SK-N-SH (cell line): ENCODE results near the gene LEPR. TPM values are rescaled to one million over a fixed set of nuclear protein-coding genes. Genes with fewer than 3 reads are reported as not detected.

Source experiments
- CTCF ChIA-PET: fragments of 300-600, 350-600 bp; formaldehyde crosslinking; extraction: SDS; loops from one replicate; lab custom pipeline; 2021; lab: Yijun Ruan, JAX
- POLR2A ChIA-PET: fragments of 350-600 bp; sonication (Branson Sonifier 250); formaldehyde crosslinking; extraction: SDS; loops from one replicate; lab custom pipeline; 2020; ENCODE audit warnings: antibody characterized with exemption, inconsistent platforms; lab: Yijun Ruan, JAX
- DNase-seq: peaks from one replicate; pipeline ENCODE4 v3.0.0; 2012
- H2AFZ ChIP-seq: fragments of 200-600 bp; sonication (generic); 2 replicates; pipeline ENCODE4 v1.8.1; 2016; ENCODE audit warnings: antibody characterized with exemption, mild to moderate bottlenecking, low read depth
- H3F3A ChIP-seq: fragments of 200-600 bp; sonication (generic); replicated peaks from 2 replicates; pipeline ENCODE3; 2016; ENCODE audit warnings: antibody characterized with exemption, mild to moderate bottlenecking; ENCODE audit not compliant: insufficient read depth
- H3K27ac ChIP-seq, 2 experiments: fragments of 200-500 bp in 1 of 2; fragments of 200-600 bp in 1 of 2; sonication (Bioruptor generic) in 1 of 2; sonication (generic), shearing (Covaris generic) in 1 of 2; 2 replicates each; pipeline versions ENCODE4 v1.5.1 to v1.6.1; 2014 to 2016; ENCODE audit warnings: low read depth in 2 of 2, inconsistent platforms in 1 of 2, low read length in 1 of 2, mild to moderate bottlenecking in 1 of 2, mixed read lengths in 1 of 2
- H3K27me3 ChIP-seq: fragments of 200-600 bp; sonication (generic), shearing (Covaris generic); 2 replicates; pipeline ENCODE4 v1.6.1; 2016; ENCODE audit warnings: mixed run types; ENCODE audit not compliant: insufficient read depth
- H3K36me3 ChIP-seq, 2 experiments: fragments of 200-500 bp in 1 of 2; fragments of 200-600 bp in 1 of 2; sonication (Bioruptor generic) in 1 of 2; sonication (generic) in 1 of 2; replicated peaks in 1 of 2; 2 replicates each; pipeline versions ENCODE3 to v1.5.1; 2014 to 2016; ENCODE audit warnings: low read length in 1 of 2, mild to moderate bottlenecking in 1 of 2; ENCODE audit not compliant: insufficient read depth in 2 of 2, control insufficient read depth in 1 of 2
- H3K4me1 ChIP-seq, 2 experiments: fragments of 200-500 bp in 1 of 2; fragments of 200-600 bp in 1 of 2; sonication (Bioruptor generic) in 1 of 2; sonication (generic), shearing (Covaris generic) in 1 of 2; 2 replicates each; pipeline versions ENCODE4 v1.5.1 to v1.6.1; 2014 to 2016; ENCODE audit warnings: low read depth in 1 of 2, low read length in 1 of 2, mixed run types in 1 of 2; ENCODE audit not compliant: insufficient read depth in 2 of 2, control insufficient read depth in 1 of 2
- H3K4me2 ChIP-seq: fragments of 200-600 bp; sonication (generic), shearing (Covaris generic); 2 replicates; pipeline ENCODE4 v1.6.1; 2017; ENCODE audit warnings: mixed run types
- H3K4me3 ChIP-seq, 2 experiments: fragments of 200-500 bp in 1 of 2; fragments of 200-600 bp in 1 of 2; sonication (Bioruptor generic) in 1 of 2; sonication (generic), shearing (Covaris generic) in 1 of 2; 2 replicates each; pipeline versions ENCODE4 v1.5.1 to v1.8.1; 2014 to 2016; ENCODE audit warnings: low read depth in 2 of 2, inconsistent platforms in 1 of 2, low read length in 1 of 2, mild to moderate bottlenecking in 1 of 2, mixed read lengths in 1 of 2, moderate library complexity in 1 of 2
- H3K79me2 ChIP-seq: fragments of 200-600 bp; sonication (generic); 2 replicates; pipeline ENCODE4 v1.8.1; 2017; ENCODE audit warnings: mild to moderate bottlenecking; ENCODE audit not compliant: insufficient read depth
- H3K9ac ChIP-seq: fragments of 200-600 bp; sonication (generic); 2 replicates; pipeline ENCODE4 v1.6.1; 2017; ENCODE audit warnings: mixed run types
- H3K9me2 ChIP-seq: fragments of 200-600 bp; sonication (generic); 2 replicates; pipeline ENCODE4 v1.6.1; 2017; ENCODE audit warnings: mixed run types
- H3K9me3 ChIP-seq: fragments of 200-600 bp; sonication (generic); 2 replicates; pipeline ENCODE4 v1.6.1; 2017; ENCODE audit warnings: mixed run types, mild to moderate bottlenecking, moderate library complexity
- H4K20me1 ChIP-seq: fragments of 200-600 bp; sonication (generic); 2 replicates; pipeline ENCODE4 v1.6.1; 2017; ENCODE audit warnings: mild to moderate bottlenecking, mixed run types; ENCODE audit not compliant: insufficient read depth
- EP300 ChIP-seq, 2 experiments: IDR thresholded peaks; 2 replicates each; pipeline versions ENCODE4 v1.4.0 to v1.6.1; 2012; ENCODE audit warnings: borderline replicate concordance in 1 of 2, low read depth in 1 of 2, low read length in 1 of 2
- FOSL2 ChIP-seq: IDR thresholded peaks from 2 replicates; pipeline ENCODE4 v1.4.0; 2012; ENCODE audit warnings: low read depth, mild to moderate bottlenecking, moderate library complexity, borderline replicate concordance
- GABPA ChIP-seq: IDR thresholded peaks from 2 replicates; pipeline ENCODE4 v1.4.0; 2012; ENCODE audit warnings: low read depth, mild to moderate bottlenecking
- NFIC ChIP-seq: IDR thresholded peaks from 2 replicates; pipeline ENCODE4 v1.4.0; 2012; ENCODE audit warnings: borderline replicate concordance
- RCOR1 ChIP-seq: fragments of 150-350 bp; IDR thresholded peaks from 2 replicates; pipeline ENCODE4 v1.6.1; 2017; ENCODE audit warnings: antibody characterized with exemption, low read length
- REST ChIP-seq: IDR thresholded peaks from 2 replicates; pipeline ENCODE4 v1.6.1; 2012; ENCODE audit warnings: mild to moderate bottlenecking, low read depth, low read length, moderate library complexity
- RFX5 ChIP-seq: IDR thresholded peaks from 2 replicates; pipeline ENCODE4 v1.6.1; 2012; ENCODE audit warnings: mild to moderate bottlenecking, improper control_type of control experiment, low read length
- RXRA ChIP-seq: IDR thresholded peaks from 2 replicates; pipeline ENCODE4 v1.4.0; 2012; ENCODE audit warnings: low read depth, mild to moderate bottlenecking, borderline replicate concordance
- SMC3 ChIP-seq: IDR thresholded peaks from 2 replicates; pipeline ENCODE4 v1.6.1; 2012; ENCODE audit warnings: low read depth, low read length, improper control_type of control experiment
- TCF12 ChIP-seq: IDR thresholded peaks from 2 replicates; pipeline ENCODE4 v1.4.0; 2012
- TEAD4 ChIP-seq: IDR thresholded peaks from 2 replicates; pipeline ENCODE4 v1.4.0; 2012; ENCODE audit warnings: mild to moderate bottlenecking, borderline replicate concordance; ENCODE audit not compliant: insufficient read depth
- USF1 ChIP-seq: IDR thresholded peaks from 2 replicates; pipeline ENCODE4 v1.4.0; 2012; ENCODE audit warnings: low read depth, borderline replicate concordance
- YY1 ChIP-seq: IDR thresholded peaks from 2 replicates; pipeline ENCODE4 v1.4.0; 2012; ENCODE audit warnings: low read depth, mild to moderate bottlenecking
- ZBTB33 ChIP-seq: IDR thresholded peaks from 2 replicates; pipeline ENCODE4 v1.4.0; 2012; ENCODE audit warnings: low read depth, borderline replicate concordance
- WGBS: methylation state at CpG from one replicate; pipeline ENCODE4 v1.1.6; 2017; ENCODE audit warnings: low lambda C conversion rate; 5-methylcytosine and 5-hydroxymethylcytosine counted together
- polyA plus RNA-seq, 3 experiments: library from polyadenylated mRNA; depleted of rRNA; stranded (reverse); fragments of >200 nt; gene quantifications; 2 replicates each; pipeline ENCODE4 v1.2.3, GENCODE V29; 2012

LEPR gene
- polyA plus RNA-seq, 1 of the 3 experiments (the other 2 are of a cell fraction) = 2.3 TPM

GRCh38 chr1:65421351-65422025 lies 1.0 kb downstream of the LEPR start:
- peaks cover 56% of the 10 kb centered on the region for H3K79me2 ChIP-seq
- 4% methylated on average over 13 of the region's 13 CpGs for WGBS

More at GRCh38 chr1:65421351-65422025, 1.0 kb downstream of the LEPR start:
- Histone ChIP-seq H3K9me3 (no peaks in the 10 kb centered on the region), H3K36me3 (peaks cover 12 to 13% of the 10 kb centered on the region in 2 experiments), H3F3A (peaks cover 41% of the 10 kb centered on the region), H3K9ac (peak overlapping the region; percentile 92), H2AFZ (no peak overlapping the region), H3K27me3 (no peaks in the 10 kb centered on the region), H4K20me1 (peaks cover 6% of the 10 kb centered on the region; the same call in 1 of the 2 replicates), H3K4me1 (peaks cover 13 to 23% of the 10 kb centered on the region in 2 experiments), H3K27ac (peak overlapping the region; percentile 95 to 97), H3K4me3 (peak overlapping the region; percentile 78 to 95), H3K4me2 (peak overlapping the region; percentile 80), H3K9me2 (no peaks in the 10 kb centered on the region)
- CTCF ChIA-PET = interaction anchor here (2.4 to 6.7 kb wide), 2 partner anchors 9 to 266 kb away, joined by 10 to 56 read pairs; no protein-coding TSS in a partner anchor
- no peak for DNase-seq
- no peak for TF ChIP-seq TCF12
- TF ChIP-seq RCOR1 = no peak
- TF ChIP-seq USF1 = no peak
- no peak for TF ChIP-seq RXRA
- TF ChIP-seq GABPA = no peak
- TF ChIP-seq FOSL2 = no peak
- no peak for TF ChIP-seq ZBTB33
- no peak for TF ChIP-seq EP300 (IDR thresholded peaks at IDR 0.05; ENCODE audit: borderline replicate concordance in 1 of 2, low read depth in 1 of 2, low read length in 1 of 2)
- no peak for TF ChIP-seq SMC3
- TF ChIP-seq YY1 = no peak
- TF ChIP-seq NFIC = no peak
- no peak for TF ChIP-seq TEAD4
- TF ChIP-seq RFX5 = no peak
- no peak for TF ChIP-seq REST
- POLR2A ChIA-PET = interaction anchor here (0.6 to 0.8 kb wide), 2 partner anchors 174 to 424 kb away, joined by 3 to 6 read pairs; no protein-coding TSS in a partner anchor
